HepG2 (cell line): Measurements from ENCODE around the gene TAF1B.

Experiments
- GATAD2A ChIP-seq: IDR thresholded peaks from 2 replicates; pipeline ENCODE4 v1.6.1; 2016
- NCOA5 ChIP-seq: sonication (generic); formaldehyde crosslinking; IDR thresholded peaks from 2 replicates; pipeline ENCODE4 v1.4.0; 2020; ENCODE audit warnings: missing genetic modification reagents
- RARA ChIP-seq: IDR thresholded peaks from 2 replicates; pipeline ENCODE4 v1.6.1; 2016; ENCODE audit warnings: missing genetic modification reagents, missing compliant biosample characterization
- ZNF121 ChIP-seq: sonication (generic); formaldehyde crosslinking; IDR thresholded peaks from 2 replicates; pipeline ENCODE4 v1.5.0; 2020; ENCODE audit warnings: mild to moderate bottlenecking, missing genetic modification reagents
- ZNF432 ChIP-seq: sonication (generic); formaldehyde crosslinking; IDR thresholded peaks from 2 replicates; pipeline ENCODE4 v1.5.0; 2020; ENCODE audit warnings: missing genetic modification reagents, mild to moderate bottlenecking, borderline replicate concordance
- ZNF564 ChIP-seq: sonication (generic); formaldehyde crosslinking; IDR thresholded peaks from 2 replicates; pipeline ENCODE4 v1.8.1; 2023; ENCODE audit warnings: mild to moderate bottlenecking, missing genetic modification reagents
- TF ChIP-seq, protein P1 (sequence below): sonication (generic); formaldehyde crosslinking; IDR thresholded peaks from 2 replicates; pipeline ENCODE4 v1.5.0; 2020; ENCODE audit warnings: missing genetic modification reagents, mild to moderate bottlenecking, borderline replicate concordance

GRCh38 chr2:9914384-9915065 lies 71.3 kb downstream of the TAF1B start:
- TF ChIP-seq, protein P1, sequence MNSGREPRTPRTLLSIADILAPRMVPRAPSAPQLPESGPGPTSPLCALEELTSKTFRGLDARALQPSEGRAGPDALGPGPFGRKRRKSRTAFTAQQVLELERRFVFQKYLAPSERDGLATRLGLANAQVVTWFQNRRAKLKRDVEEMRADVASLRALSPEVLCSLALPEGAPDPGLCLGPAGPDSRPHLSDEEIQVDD (CRISPR knock-in tag) = no peak
- TF ChIP-seq NCOA5 (CRISPR knock-in tag) = no peak
- TF ChIP-seq RARA = no peak
- no peak for TF ChIP-seq GATAD2A (CRISPR knock-in tag)
- no peak for TF ChIP-seq ZNF564 (CRISPR knock-in tag)
- TF ChIP-seq ZNF121 (CRISPR knock-in tag) = no peak
- no peak for TF ChIP-seq ZNF432 (CRISPR knock-in tag)
